H9 (cell line): ENCODE data around the gene TANGO6. TPM values are rescaled to one million over a fixed set of nuclear protein-coding genes. Genes with fewer than 3 reads are reported as not detected.

Experiments
- DNase-seq: peaks from one replicate; pipeline ENCODE4 v3.0.0-alpha.2; 2017
- H2AFZ ChIP-seq: one replicate; pipeline ENCODE4 v1.6.1; 2013; ENCODE audit warnings: mild to moderate bottlenecking, low read length, control low read depth, moderate library complexity
- H2AK5ac ChIP-seq: 2 replicates; pipeline ENCODE4 v1.6.1; 2013; ENCODE audit warnings: low read length, control low read depth, mixed read lengths; ENCODE audit not compliant: insufficient read length
- H2BK120ac ChIP-seq: one replicate; pipeline ENCODE4 v1.6.1; 2013; ENCODE audit warnings: low read depth, mild to moderate bottlenecking, low read length, control low read depth, inconsistent platforms; ENCODE audit not compliant: poor library complexity, severe bottlenecking
- H2BK12ac ChIP-seq: 2 replicates; pipeline ENCODE4 v1.6.1; 2013; ENCODE audit warnings: low read length, control low read depth, mixed read lengths, low read depth; ENCODE audit not compliant: insufficient read length
- H2BK15ac ChIP-seq: 2 replicates; pipeline ENCODE4 v1.6.1; 2013; ENCODE audit warnings: low read depth, low read length, control low read depth
- H2BK20ac ChIP-seq: one replicate; pipeline ENCODE4 v1.6.1; 2013; ENCODE audit warnings: low read depth, mild to moderate bottlenecking, low read length, control low read depth, inconsistent platforms; ENCODE audit not compliant: poor library complexity, severe bottlenecking
- H2BK5ac ChIP-seq: 2 replicates; pipeline ENCODE4 v1.6.1; 2013; ENCODE audit warnings: low read length, control low read depth, mixed read lengths; ENCODE audit not compliant: insufficient read length
- H3K14ac ChIP-seq: 2 replicates; pipeline ENCODE4 v1.6.1; 2013; ENCODE audit warnings: low read length, control low read depth; ENCODE audit not compliant: insufficient read depth
- H3K18ac ChIP-seq: 2 replicates; pipeline ENCODE4 v1.6.1; 2013; ENCODE audit warnings: low read depth, mild to moderate bottlenecking, mixed read lengths, low read length, control low read depth; ENCODE audit not compliant: insufficient read length
- H3K23ac ChIP-seq: 2 replicates; pipeline ENCODE4 v1.6.1; 2013; ENCODE audit warnings: low read length, control low read depth, mixed read lengths, low read depth; ENCODE audit not compliant: insufficient read length
- H3K23me2 ChIP-seq: 2 replicates; pipeline ENCODE4 v1.6.1; 2013; ENCODE audit warnings: low read depth, mild to moderate bottlenecking, mixed read lengths, low read length, control low read depth; ENCODE audit not compliant: insufficient read length, poor library complexity, severe bottlenecking
- H3K27ac ChIP-seq: 2 replicates; pipeline ENCODE4 v1.5.1; 2013; ENCODE audit warnings: low read length, control low read depth, mixed read lengths, low read depth; ENCODE audit not compliant: insufficient read length
- H3K27me3 ChIP-seq: 2 replicates; pipeline ENCODE4 v1.6.1; 2013; ENCODE audit warnings: low read length, control low read depth, inconsistent platforms; ENCODE audit not compliant: insufficient read depth
- H3K4ac ChIP-seq: 2 replicates; pipeline ENCODE4 v1.6.1; 2013; ENCODE audit warnings: low read depth, mild to moderate bottlenecking, control low read depth, inconsistent platforms, low read length, moderate library complexity
- H3K4me1 ChIP-seq: 2 replicates; pipeline ENCODE4 v1.6.1; 2013; ENCODE audit warnings: low read length, control low read depth, inconsistent platforms; ENCODE audit not compliant: insufficient read depth
- H3K4me2 ChIP-seq: 2 replicates; pipeline ENCODE4 v1.6.1; 2013; ENCODE audit warnings: low read length, control low read depth, mixed read lengths; ENCODE audit not compliant: insufficient read length, insufficient read depth
- H3K56ac ChIP-seq: 2 replicates; pipeline ENCODE4 v1.6.1; 2013; ENCODE audit warnings: low read depth, mild to moderate bottlenecking, mixed read lengths, low read length, control low read depth; ENCODE audit not compliant: insufficient read length
- H3K79me1 ChIP-seq: 2 replicates; pipeline ENCODE4 v1.6.1; 2013; ENCODE audit warnings: low read depth, mild to moderate bottlenecking, moderate library complexity, low read length, control low read depth, inconsistent platforms; ENCODE audit not compliant: insufficient read depth, poor library complexity, severe bottlenecking
- H3K79me2 ChIP-seq: 2 replicates; pipeline ENCODE4 v1.6.1; 2013; ENCODE audit warnings: low read length, control low read depth, inconsistent platforms; ENCODE audit not compliant: insufficient read depth
- H3K9ac ChIP-seq: 2 replicates; pipeline ENCODE4 v1.6.1; 2013; ENCODE audit warnings: low read length, control low read depth, mixed read lengths; ENCODE audit not compliant: insufficient read length; ENCODE audit errors: extremely low read depth
- H3K9me3 ChIP-seq: one replicate; pipeline ENCODE4 v1.6.1; 2013; ENCODE audit warnings: low read depth, low read length, inconsistent platforms; ENCODE audit not compliant: control insufficient read depth
- H3T11ph ChIP-seq: one replicate; pipeline ENCODE4 v1.6.1; 2013; ENCODE audit warnings: mild to moderate bottlenecking, low read length, control low read depth, inconsistent platforms
- H4K20me1 ChIP-seq: one replicate; pipeline ENCODE4 v1.6.1; 2013; ENCODE audit not compliant: control insufficient read depth, insufficient read length, insufficient read depth
- H4K5ac ChIP-seq: 2 replicates; pipeline ENCODE4 v1.6.1; 2013; ENCODE audit warnings: low read depth, mild to moderate bottlenecking, mixed read lengths, low read length, control low read depth; ENCODE audit not compliant: insufficient read length
- H4K8ac ChIP-seq: replicated peaks from 2 replicates; pipeline ENCODE4 v1.6.1; 2013; ENCODE audit warnings: low read length, control low read depth, mixed read lengths, low read depth; ENCODE audit not compliant: insufficient read length
- H4K91ac ChIP-seq: 2 replicates; pipeline ENCODE4 v1.6.1; 2013; ENCODE audit warnings: low read depth, mild to moderate bottlenecking, moderate library complexity, mixed read lengths, low read length, control low read depth; ENCODE audit not compliant: insufficient read length
- H3K27ac Mint-ChIP-seq, 3 experiments: 2 replicates in 2 of 3; 3 replicates in 1 of 3; pipeline ENCODE4 v1.8.0; 2020 to 2021; ENCODE audit warnings: mixed read lengths in 3 of 3, mild to moderate bottlenecking in 1 of 3, moderate library complexity in 1 of 3
- H3K27me3 Mint-ChIP-seq: 2 replicates; pipeline ENCODE4 v1.8.0; 2021; ENCODE audit warnings: low read depth, mild to moderate bottlenecking, moderate library complexity, mixed read lengths
- H3K36me3 Mint-ChIP-seq, 3 experiments: 2 replicates in 2 of 3; 3 replicates in 1 of 3; pipeline ENCODE4 v1.8.0; 2020 to 2021; ENCODE audit warnings: low read depth in 3 of 3, mixed read lengths in 3 of 3; ENCODE audit not compliant: insufficient read depth in 1 of 3
- H3K4me1 Mint-ChIP-seq, 2 experiments: 2 replicates each; pipeline ENCODE4 v1.8.0; 2020; ENCODE audit warnings: mixed read lengths in 2 of 2
- H3K4me3 Mint-ChIP-seq, 2 experiments: 2 replicates in 1 of 2; 3 replicates in 1 of 2; pipeline ENCODE4 v1.8.0; 2020 to 2021; ENCODE audit warnings: mild to moderate bottlenecking in 2 of 2, mixed read lengths in 2 of 2, moderate library complexity in 1 of 2
- H3K9me3 Mint-ChIP-seq, 2 experiments: 2 replicates in 1 of 2; 3 replicates in 1 of 2; pipeline ENCODE4 v1.8.0; 2020; ENCODE audit warnings: mild to moderate bottlenecking in 2 of 2, mixed read lengths in 2 of 2, moderate library complexity in 1 of 2
- CTCF ChIP-seq: fragments of 200-600 bp; sonication (generic); conservative IDR thresholded peaks from 3 replicates; pipeline ENCODE4 v1.8.0; 2021; ENCODE audit warnings: antibody characterized with exemption, mild to moderate bottlenecking
- WGBS: extraction: QIAGEN DNeasy Blood & Tissue Kit; methylation state at CpG from one replicate; pipeline ENCODE4 v1.1.7; 2013; ENCODE audit warnings: missing lambda C conversion rate, low lambda C conversion rate, mixed read lengths; ENCODE audit not compliant: insufficient read length; ENCODE audit errors: extremely low coverage; 5-methylcytosine and 5-hydroxymethylcytosine counted together
- total RNA-seq: library from RNA; stranded (reverse); gene quantifications from 2 replicates; pipeline ENCODE4 v1.2.1, GENCODE V29; 2021

TANGO6 gene
- total RNA-seq, 1 experiment from 2014 or later, result 12.0 TPM

GRCh38 chr16:69072640-69072974, 229.3 kb downstream of the TANGO6 start:
- WGBS, result no CpG with 5 or more reads among the region's 2 CpGs
- peaks cover 36 to 44% of the 10 kb centered on the region in 2 experiments for H3K4me1 Mint-ChIP-seq
- H3K4ac ChIP-seq, result no peak overlapping the region
- no peak overlapping the region for H2BK20ac ChIP-seq
- no peak overlapping the region for H2BK5ac ChIP-seq
- no peaks in the 10 kb centered on the region for H4K20me1 ChIP-seq
- no peak for TF ChIP-seq CTCF
- DNase-seq, result no peak
- peak overlapping the region; percentile 13 for H3K27ac ChIP-seq
- H3K9ac ChIP-seq, result no peak overlapping the region
- H3K23ac ChIP-seq, result no peak overlapping the region
- H4K5ac ChIP-seq, result no peak overlapping the region
- no peaks in the 10 kb centered on the region for H3K79me1 ChIP-seq
- H4K8ac ChIP-seq, result no peak overlapping the region
- no peak overlapping the region for H2BK12ac ChIP-seq
- H3K27me3 Mint-ChIP-seq, result peaks cover 5% of the 10 kb centered on the region
- H2AFZ ChIP-seq, result no peak overlapping the region
- H3K4me3 Mint-ChIP-seq, result peak overlapping the region; percentile 45 to 60; a peak in 4 of 5 replicates
- H3K9me3 Mint-ChIP-seq, result no peaks in the 10 kb centered on the region
- H3K18ac ChIP-seq, result no peak overlapping the region
- H3K23me2 ChIP-seq, result no peaks in the 10 kb centered on the region
- H3K27ac Mint-ChIP-seq, result peak overlapping the region; percentile 18 to 90 (median 85); a peak in 5 of 7 replicates
- H3K56ac ChIP-seq, result no peak overlapping the region
- no peaks in the 10 kb centered on the region for H3K27me3 ChIP-seq
- no peak overlapping the region for H2AK5ac ChIP-seq
- 0 out of 7 replicates have a peak, but pooled peaks cover 0 to 2% (median 0%) of the 10 kb centered on the region in 3 experiments for H3K36me3 Mint-ChIP-seq
- no peak overlapping the region for H2BK120ac ChIP-seq
- no peak overlapping the region for H3T11ph ChIP-seq
- no peak overlapping the region for H4K91ac ChIP-seq
- H3K4me2 ChIP-seq, result peak overlapping the region; percentile 18
- no peaks in the 10 kb centered on the region for H3K79me2 ChIP-seq
- no peak overlapping the region for H3K14ac ChIP-seq
- no peaks in the 10 kb centered on the region for H3K9me3 ChIP-seq
- peaks cover 18% of the 10 kb centered on the region; the same call in 1 of the 2 replicates for H3K4me1 ChIP-seq
- H2BK15ac ChIP-seq, result no peak overlapping the region
